HG02642 (cell line): Measurements from ENCODE around the gene SERPINE1.
"Not testable (repeated sequence)": the region's sequence is repeated elsewhere in the genome, so short reads cannot be mapped to it uniquely, and the experiment has no call there.

Source experiments
- ATAC-seq: cut with Tn5 transposase; IDR thresholded peaks from one replicate; pipeline ENCODE4 v1.9.1; 2021; ENCODE audit warnings: mild to moderate bottlenecking; ENCODE audit not compliant: unreplicated experiment, poor library complexity

Gene SERPINE1

GRCh38 chr7:101121991-101122932, 4.6 kb upstream of the SERPINE1 start:
- ATAC-seq, result no peak

- no peak for ATAC-seq
These were observed 3.8 kb upstream of the SERPINE1 start for GRCh38 chr7:101122933-101123702.

GRCh38 chr7:101123703-101124068, 3.2 kb upstream of the SERPINE1 start:
- ATAC-seq, result no peak

GRCh38 chr7:101124376-101125056, 2.4 kb upstream of the SERPINE1 start:
- no peak for ATAC-seq

- peak; percentile 5 for ATAC-seq
These were observed 784 bp upstream of the SERPINE1 start for GRCh38 chr7:101125989-101126650.

- no peak for ATAC-seq
These were observed 646 bp downstream of the SERPINE1 start for GRCh38 chr7:101127460-101128039.

- no peak for ATAC-seq
These were observed 1.3 kb downstream of the SERPINE1 start for GRCh38 chr7:101128040-101128834.

GRCh38 chr7:101129603-101130117, 2.8 kb downstream of the SERPINE1 start:
- ATAC-seq, result no peak

- not testable (repeated sequence) for ATAC-seq
These were observed 6.0 kb downstream of the SERPINE1 start for GRCh38 chr7:101132626-101133600.

GRCh38 chr7:101133621-101134398, 6.9 kb downstream of the SERPINE1 start:
- no peak for ATAC-seq

- ATAC-seq, result no peak
These were observed 7.6 kb downstream of the SERPINE1 start for GRCh38 chr7:101134399-101134980.

GRCh38 chr7:101137651-101138212, 10.8 kb downstream of the SERPINE1 start:
- no peak for ATAC-seq

- ATAC-seq, result peak; percentile 77
These were observed 11.4 kb downstream of the SERPINE1 start for GRCh38 chr7:101138213-101138870.

GRCh38 chr7:101140339-101140699, 13.4 kb downstream of the SERPINE1 start:
- ATAC-seq, result no peak

- no peak for ATAC-seq
These were observed 14.0 kb downstream of the SERPINE1 start for GRCh38 chr7:101140746-101141382.
